AG08396 (cell line): ENCODE measurements around the gene CNTN4.
"Not testable (repeated sequence)": the region's sequence is repeated elsewhere in the genome, so short reads cannot be mapped to it uniquely, and the experiment has no call there.

ENCODE experiments used
- DNase-seq: peaks from one replicate; pipeline ENCODE4 v3.0.0; 2012; ENCODE audit warnings: low spot score, mixed read lengths

Gene CNTN4

DNA sequence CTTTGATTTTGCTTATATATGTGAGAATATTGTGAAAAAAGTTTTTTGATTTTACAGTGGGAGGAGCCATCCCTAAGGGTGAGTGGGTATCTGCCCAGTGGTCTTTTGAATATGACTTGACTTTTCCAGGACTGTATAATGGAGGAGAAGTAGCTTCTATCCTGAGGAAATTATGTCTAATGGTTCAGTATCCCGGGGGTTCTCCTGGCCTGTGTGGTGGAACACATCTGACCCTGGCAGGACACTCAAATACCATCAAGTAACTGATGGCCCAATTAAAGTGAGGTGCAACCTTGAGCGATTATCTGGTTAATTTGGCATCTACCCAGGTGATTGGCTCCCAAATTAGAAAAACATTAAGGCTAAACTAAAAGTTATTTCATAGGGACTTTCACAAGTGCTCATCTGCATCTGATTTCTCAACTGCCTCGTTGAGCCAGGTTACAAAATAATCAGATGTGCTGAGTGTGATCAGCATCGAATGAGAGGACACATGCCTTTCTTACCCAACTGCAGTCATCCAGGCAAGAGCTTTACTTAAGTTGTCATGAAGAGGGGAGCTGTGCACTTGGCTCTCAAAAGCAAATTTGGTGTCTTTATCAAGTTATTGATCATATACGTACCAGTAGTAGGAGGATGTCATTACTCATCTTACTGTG is 810.2 kb downstream of the CNTN4 start:
- no peak for DNase-seq

DNA sequence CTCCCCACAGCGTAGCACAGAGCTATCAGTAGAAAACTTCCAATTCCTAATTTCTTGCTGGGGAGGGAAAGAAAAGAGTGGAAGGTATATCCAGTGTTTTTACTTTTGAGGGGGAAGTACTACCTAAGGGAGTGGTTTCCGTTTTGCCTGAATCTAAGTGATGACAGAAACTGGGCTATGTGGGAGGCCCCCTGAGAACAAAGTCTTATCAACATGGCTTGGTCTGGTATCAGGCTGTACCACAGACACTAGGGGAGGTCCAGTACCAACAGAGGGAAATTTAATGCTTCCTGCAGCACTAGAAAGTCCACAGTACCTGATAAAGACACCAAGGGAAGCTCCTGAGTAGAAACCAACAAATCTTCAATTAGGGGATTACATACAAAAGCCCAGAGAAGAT is 812.3 kb downstream of the CNTN4 start:
- DNase-seq = no peak

DNA sequence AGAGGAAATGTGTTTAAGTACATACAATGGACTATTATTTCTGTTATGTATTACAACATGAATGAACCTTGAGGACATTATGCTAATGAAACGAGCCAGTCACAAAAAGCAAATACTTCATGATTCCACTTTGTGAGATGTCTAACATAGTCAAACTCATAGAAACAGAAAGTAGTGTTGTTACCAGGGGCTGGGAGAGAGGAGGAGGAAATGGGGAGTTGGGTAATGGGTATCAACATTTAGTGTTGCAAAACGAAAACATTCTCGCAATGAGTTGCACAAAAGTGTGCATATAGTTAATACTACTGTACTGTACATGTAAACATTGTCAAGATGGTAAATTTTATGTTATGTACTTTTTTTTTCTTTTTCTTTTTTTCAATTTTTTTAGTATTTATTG is 817.2 kb downstream of the CNTN4 start:
- no peak for DNase-seq

DNA sequence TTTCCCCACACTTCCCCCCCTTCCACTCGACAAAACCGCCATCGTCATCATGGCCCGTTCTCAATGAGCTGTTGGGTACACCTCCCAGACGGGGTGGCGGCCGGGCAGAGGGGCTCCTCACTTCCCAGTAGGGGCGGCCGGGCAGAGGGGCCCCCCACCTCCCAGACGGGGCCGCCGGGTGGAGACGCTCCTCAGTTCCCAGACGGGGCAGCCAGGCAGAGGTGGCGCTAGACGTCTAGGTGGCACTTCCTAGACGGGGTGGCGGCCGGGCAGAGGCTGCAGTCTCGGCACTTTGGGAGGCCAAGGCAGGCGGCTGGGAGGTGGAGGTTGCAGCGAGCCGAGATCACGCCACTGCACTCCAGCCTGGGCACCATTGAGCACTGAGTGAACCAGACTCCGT is 818.0 kb downstream of the CNTN4 start:
- not testable (repeated sequence) for DNase-seq

DNA sequence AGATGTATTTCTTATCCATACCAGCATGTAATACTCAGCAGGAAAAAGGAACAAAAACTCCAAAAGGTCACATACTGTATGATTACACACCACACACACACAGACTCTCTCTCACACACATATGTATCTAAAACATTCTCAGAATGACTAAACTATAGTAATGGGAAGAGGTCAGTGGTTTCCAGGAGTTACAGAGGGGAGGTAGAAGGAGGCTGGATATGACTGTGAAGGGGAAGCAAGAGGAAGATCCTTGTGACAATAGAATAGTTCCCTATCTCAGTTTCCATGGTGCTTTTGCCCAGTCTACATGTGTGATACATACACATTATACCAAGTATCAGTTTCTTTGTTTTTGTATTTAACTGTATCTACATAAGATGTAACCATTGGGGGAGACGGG is 821.4 kb downstream of the CNTN4 start:
- no peak for DNase-seq

DNA sequence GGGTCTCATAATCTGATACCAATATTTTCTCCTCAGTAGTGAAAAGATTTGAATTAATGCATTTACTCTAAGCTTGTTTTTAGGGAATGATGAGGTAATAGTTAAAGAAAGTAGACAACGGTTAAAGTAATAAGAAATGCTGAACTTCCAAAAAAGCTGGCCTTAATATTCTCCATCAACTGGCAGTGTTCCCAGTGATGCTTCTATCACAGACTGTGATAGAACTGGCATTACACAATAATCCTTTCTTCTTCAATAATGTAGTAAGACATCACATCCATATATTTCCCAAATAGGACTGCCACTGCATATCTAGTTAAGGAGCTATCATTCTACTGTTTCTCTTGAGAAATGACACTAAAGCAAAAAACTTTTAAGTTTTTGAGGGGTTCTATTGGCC is 822.8 kb downstream of the CNTN4 start:
- no peak for DNase-seq

DNA sequence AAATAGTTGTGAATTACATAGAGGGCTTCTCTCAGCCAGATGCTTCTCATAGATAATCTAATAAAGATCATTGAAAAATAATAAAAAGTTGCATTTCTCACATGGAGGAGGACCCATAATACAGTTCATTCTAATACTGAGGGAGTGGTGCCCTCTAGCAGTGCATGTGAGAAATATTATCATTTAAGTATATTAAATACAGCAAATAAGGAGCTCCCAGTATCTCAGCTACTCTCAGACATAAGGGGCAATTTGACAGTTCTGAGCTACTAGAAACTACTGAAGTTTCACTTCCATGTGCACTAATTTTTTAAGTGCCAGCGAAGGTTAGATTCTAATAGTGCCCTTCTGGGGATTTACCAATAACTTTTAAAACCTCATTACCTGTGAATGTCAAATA is 823.2 kb downstream of the CNTN4 start:
- no peak for DNase-seq

DNA sequence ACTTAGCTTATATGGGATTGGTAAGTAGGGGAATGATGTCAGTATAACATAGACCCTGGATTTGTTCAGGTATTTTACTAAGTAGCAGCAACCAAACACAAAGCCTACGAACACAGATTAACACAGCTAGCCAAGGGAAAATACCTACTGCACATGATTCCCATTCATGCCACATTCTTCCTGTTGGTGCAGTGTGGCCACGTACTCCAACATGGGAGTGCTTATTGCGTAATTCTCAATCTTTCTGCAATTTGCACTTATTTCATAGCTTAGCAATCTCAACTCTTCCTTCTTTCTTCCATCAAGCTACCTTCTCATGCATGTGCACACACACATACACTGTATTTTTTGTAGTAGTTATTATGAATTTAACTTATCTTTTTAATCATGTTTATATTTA is 824.7 kb downstream of the CNTN4 start:
- DNase-seq = no peak

DNA sequence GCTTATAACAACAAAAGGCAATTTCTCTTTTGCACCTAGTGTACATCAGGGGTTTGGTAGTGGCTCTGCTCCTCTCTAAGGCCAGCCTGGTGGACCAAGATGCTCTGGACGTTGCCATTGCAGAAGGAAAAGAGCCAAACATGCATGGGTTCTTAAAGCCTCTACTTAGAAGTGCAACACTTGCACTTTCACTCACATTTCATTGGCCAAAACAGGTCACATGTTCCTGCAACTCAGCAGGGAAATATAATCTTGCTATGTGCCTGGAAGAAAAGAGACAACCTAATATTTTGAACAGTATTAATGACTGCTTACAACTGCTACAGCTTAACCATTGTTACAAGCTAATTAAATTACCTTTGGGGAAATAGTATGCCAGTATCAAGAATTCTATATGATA is 828.6 kb downstream of the CNTN4 start:
- no peak for DNase-seq

DNA sequence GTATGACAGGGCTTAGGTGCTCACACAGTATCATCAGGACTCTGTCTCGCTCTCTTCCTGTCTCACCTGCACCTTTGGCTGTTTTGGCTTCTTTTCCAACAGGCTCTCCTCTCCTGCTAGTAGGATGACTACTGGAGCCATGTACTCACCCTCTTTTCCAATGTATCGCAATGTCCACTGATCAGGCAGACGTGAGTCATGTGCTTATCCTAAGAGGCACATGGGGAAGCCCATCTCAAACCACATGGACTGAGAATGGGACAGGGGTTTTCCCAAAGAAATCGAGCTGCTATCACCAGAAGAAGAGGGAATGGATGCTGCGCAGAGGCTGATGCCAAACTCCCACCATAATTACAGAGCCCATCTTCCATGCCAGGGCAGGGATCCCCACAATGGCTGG is 830.9 kb downstream of the CNTN4 start:
- no peak for DNase-seq

DNA sequence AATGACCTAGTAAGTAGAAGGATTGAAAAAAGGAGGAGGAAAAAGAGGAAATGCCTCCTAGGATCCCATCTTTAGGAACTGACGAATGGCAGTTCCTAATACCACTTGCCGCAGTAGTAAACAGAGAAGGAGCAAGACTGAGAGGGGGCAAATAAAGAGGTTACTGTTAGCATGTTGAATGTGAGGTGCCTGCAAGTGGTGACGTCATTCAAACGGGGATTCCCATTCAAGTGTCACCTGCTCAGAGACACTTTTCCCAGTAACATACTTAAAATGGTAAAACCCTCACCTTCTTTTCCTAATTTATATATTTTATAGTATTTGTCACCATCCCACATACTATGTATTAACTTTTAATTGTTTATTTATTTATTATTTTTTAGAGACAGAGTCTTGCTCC is 832.6 kb downstream of the CNTN4 start:
- no peak for DNase-seq

DNA sequence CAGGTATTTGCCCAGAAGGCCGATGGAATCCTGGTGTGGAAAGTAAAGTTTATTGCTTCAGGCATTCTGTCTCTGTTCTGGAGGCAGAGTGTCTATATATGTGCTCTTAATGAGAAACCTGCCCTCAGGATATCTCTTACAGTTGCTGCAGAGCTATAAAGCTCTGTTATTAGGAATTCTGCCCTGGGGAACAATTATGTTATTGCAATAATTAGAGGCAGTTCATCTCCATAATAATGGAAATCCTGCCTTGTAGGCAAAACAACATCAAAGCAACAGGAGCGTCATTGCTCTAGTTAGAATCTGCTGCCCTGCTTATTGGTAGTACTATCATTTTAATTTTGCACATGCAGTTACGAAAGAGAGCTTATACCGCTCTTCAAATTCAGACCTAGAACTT is 835.9 kb downstream of the CNTN4 start:
- DNase-seq = no peak

DNA sequence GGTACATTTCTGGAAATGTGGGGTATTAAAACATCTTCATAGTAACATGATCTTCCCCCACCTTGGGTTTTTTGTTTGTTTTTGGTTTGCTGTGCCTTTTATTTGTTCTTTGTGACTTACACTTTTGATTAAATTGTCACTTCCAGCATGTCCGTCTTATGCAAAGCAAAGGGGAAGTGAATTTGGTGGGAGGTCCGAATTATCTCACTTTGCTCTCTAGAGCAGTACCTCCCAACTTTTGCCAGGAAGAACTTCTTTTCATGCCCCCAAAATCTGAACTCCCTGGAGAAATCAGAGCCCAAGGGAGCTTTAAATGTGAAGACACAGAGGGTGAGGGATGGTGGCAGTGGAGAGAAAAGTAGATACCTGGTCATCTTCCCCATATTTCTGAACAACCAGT is 838.4 kb downstream of the CNTN4 start:
- no peak for DNase-seq

DNA sequence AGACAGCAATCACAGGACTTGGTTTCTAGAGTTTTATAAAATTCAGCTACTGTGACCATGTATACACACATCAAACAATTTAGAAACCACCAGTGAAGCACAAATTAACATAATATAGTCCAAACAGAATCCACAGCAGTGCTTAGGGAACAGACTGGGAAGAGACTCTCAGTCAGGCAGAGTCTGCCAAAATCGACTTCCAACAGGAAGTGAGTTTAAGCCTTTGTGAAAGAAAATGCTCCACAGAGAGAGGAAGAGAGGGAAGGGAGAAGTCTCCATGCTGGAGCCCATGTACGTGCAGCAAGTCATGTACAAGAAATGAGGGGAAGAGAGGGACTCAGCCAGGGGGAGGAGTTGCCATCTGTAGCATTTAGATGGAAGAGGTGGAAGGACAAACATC is 838.9 kb downstream of the CNTN4 start:
- no peak for DNase-seq

DNA sequence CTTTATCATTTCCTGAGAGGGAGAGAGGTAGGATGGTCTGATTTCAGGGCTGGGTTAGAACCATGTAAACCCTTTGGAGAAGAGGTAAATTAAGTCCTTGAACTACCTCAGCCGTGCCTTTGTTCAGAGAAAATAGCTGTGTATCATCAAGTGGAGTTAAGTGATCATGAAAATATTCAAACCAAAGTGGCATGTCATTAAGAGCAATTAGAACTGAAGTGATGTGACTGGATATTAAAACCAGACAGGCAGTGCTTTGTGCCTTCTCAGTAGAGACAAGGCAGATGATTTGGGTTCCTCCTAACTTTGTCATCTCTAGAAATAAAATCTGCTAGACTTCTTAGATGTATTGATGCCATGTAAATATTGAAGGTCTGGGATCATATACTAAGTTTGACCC is 840.0 kb downstream of the CNTN4 start:
- no peak for DNase-seq

DNA sequence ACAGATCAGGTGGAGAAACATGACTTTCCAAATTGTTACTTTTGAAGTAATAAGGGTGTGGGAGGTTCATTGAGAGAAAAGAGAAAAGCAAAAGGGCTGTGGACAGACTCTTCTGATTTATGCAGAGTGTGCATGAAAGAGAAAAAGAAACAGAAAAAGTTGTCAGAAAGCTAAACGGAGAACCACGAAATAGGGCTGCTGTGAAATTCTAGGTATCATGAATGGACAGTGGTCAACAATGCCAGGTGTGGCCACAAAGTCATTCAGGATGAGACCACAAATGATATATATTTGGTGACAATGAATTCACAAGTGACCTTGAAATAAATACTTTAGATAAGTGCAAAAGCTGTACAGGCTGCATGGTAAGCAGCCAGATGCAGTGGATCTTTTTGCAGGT is 841.4 kb downstream of the CNTN4 start:
- DNase-seq = no peak

DNA sequence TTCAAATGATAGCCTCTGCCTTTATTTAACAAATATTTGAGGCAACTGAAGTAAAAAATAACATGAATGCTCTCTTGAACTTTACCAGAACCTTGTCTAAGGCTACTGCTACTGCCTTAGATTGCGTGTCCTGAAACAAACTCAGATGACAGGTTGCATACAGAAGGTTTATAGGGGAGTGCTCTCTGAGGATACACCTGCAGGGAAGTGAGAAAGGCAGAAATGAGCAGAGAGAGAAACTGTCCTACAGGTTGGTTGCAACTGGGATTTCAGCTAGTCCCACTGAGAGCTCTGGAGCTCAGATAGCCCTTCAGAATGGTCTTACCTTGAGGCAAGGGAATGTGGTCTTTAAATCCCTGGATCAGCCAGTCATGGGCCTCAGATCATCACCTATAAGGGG is 846.0 kb downstream of the CNTN4 start:
- no peak for DNase-seq

DNA sequence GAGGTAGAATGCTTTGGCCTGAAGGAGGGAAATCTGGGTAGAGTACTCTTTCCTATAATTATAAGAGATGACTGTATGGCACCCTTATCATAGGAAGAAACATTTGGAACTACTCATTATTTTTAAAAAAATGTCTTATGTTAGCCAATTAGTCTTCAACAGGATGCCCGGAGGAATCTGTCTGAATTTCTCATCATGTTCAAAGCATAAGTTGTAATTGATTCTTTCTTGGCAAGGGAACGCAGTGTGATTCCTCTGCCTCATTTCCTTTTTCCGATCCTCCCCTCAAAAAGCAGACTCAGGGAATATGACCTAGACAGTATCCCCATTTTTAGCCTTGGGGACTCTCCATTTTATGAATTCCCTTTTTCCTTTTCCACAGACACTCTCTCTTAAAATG is 846.5 kb downstream of the CNTN4 start:
- no peak for DNase-seq

DNA sequence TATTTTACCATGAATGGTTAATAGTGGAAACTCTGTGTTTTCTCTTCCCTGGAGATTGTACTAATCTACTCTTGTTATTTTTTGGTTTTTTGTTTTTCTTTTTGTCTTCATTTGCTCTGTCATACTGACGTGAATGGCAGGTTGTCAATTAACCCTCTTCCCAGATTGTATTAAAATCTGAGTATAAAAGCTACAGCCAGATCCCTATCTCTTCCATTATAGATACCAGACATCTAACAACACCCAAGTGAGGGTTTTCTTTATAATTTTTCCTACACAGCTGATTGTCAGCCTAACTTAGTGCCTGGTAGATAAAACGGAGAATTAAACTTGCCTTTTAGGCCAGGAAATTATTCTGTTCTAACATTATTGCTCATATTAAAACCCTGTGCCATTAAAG is 848.9 kb downstream of the CNTN4 start:
- no peak for DNase-seq

DNA sequence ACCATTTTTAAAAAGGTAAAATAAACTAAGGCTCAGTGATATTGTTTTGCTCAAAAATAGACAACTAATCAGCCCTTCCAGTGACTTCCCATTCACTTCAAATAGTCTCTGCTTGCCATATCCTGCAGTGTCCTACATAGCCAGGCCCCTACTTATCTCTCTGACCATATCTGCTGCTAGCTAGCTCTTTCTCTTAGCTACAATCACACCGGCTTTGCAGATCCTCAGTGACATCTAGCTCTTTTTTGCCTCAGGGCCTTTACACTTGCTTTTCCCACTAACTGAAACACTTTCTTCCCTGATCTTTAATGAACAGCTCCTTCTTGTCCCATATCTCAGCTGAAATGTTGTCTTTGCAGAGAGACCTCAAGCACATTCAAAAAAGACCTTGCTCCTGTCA is 850.2 kb downstream of the CNTN4 start:
- no peak for DNase-seq

DNA sequence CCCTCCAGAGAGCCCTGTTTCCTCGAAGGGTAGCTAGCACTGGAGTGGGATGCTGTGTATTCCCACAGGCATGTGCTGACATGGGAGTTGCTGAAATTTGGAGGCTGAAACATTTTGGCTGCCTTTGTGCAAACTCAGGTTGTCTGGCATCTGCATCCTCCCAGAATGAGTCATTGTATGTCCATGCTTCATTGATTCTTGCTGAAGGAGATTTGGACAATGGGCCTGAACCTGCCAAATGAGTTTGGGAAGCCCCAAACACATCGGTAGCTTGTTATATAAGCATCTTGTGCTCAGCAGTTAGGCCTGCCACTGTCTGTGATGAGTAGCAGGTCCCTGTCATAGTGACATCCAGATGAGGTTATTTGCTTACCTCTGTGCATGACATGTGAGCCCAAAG is 851.5 kb downstream of the CNTN4 start:
- DNase-seq = no peak

DNA sequence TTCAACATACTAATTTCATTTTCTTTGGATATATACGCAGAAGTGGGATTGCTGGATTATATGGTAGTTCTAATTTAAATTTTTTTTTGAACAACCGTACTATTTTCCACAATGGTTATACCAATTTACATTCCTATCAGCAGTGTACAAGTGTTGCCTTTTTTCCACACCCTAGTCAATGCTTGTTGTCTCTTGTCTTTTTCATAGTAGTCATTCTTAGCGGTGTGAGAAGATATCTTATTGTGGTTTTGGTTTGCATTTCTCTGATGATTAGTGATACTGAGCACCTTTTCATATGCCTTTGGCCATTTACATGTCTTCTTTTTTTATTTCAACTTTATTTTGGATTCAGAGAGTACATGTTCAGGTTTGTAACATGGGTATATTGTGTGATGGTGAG is 858.4 kb downstream of the CNTN4 start:
- DNase-seq = no peak

DNA sequence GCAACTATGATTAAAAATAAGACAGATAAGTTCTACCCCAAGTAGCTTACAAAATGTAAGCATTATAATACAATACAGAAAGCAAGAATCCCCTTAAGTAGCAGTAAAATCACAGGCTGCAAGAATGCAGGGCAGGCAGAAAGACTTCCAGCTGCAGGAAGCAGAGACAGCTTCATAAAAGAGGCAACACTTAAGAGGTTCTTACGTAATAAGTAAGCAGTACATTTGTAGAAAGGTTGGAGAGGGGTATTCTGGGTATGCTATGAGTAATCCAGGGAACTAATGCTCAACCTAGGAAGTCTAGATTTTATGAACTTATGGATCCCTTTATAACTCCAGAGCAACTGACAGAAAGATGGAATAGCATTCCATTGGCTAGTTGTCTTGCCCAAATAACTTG is 859.9 kb downstream of the CNTN4 start:
- no peak for DNase-seq

DNA sequence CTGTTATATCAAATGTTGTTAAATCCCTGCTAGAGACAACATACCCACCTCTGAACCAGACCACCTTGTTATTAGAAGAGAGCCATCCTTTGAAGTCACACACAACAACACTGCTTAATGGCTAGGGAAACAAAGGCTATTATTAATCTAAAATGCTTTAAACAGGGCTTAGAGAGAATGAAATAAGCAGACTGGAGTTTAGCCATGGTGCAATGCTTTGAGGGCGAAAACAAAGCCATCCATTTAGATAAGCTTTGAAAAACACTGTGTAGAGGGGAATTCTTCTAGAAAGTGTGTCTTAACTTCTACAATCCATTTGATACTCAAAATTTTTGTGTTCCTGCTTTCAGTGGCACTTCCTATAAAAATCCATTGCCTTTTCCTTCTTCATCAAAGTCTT is 862.9 kb downstream of the CNTN4 start:
- no peak for DNase-seq

DNA sequence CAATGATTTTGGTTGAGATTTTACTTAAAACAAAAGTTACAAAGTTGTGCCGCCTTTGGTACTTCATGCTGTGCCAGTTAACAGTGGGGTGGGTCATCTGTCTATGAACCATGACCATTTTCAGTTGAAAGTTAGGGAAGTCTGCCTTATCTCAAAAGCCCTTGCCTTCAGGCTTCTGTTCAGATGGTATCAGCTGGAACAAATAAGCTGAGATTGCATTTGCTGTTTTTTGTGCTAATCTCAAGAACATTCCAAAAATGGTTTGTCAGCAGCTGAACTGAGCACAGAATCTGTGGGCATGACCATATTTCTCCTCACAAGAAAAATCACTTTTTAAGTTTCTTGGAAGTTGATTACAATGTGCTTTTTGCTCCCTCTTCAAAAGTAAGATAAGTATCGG is 869.2 kb downstream of the CNTN4 start:
- DNase-seq = no peak
